Esophagus muscularis mucosa (tissue), 4 donors: Measurements from ENCODE around the gene LRMDA. TPM values are rescaled to one million over a fixed set of nuclear protein-coding genes. Genes with fewer than 3 reads are reported as not detected.

ENCODE experiments used
- DNase-seq: peaks from one replicate; pipeline ENCODE4 v3.0.0-alpha.2; 2017; ENCODE audit errors: extremely low spot score
- H3K27ac ChIP-seq, 4 donors: fragments of 200-600 bp; sonication (generic); replicated peaks in 1 of 4; 1 replicate in 3 of 4; 2 replicates in 1 of 4; pipeline ENCODE4 v1.5.1; 2016 to 2019; ENCODE audit warnings: mild to moderate bottlenecking in 1 of 4
- H3K27me3 ChIP-seq, 4 donors: fragments of 200-600 bp; sonication (generic); one replicate each; pipeline versions ENCODE4 v1.5.1 to v1.6.0; 2016 to 2019
- H3K36me3 ChIP-seq, 4 donors: fragments of 200-600 bp; sonication (generic); one replicate each; pipeline ENCODE4 v1.5.1; 2016 to 2019
- H3K4me1 ChIP-seq, 4 donors: fragments of 200-600 bp; sonication (generic); one replicate each; pipeline ENCODE4 v1.5.1; 2016 to 2019
- H3K4me3 ChIP-seq, 4 donors: fragments of 200-600 bp; sonication (generic); 1 replicate in 2 of 4; 2 replicates in 2 of 4; pipeline ENCODE4 v1.5.1; 2016 to 2019; ENCODE audit warnings: mild to moderate bottlenecking in 4 of 4, moderate library complexity in 1 of 4
- H3K9me3 ChIP-seq, 4 donors: fragments of 200-600 bp; sonication (generic); 1 replicate in 3 of 4; 2 replicates in 1 of 4; pipeline ENCODE4 v1.5.1; 2016 to 2019
- CTCF ChIP-seq, 3 experiments: fragments of 200-600 bp in 2 of 3; fragments of 450-650 bp in 1 of 3; sonication (generic) in 2 of 3; IDR thresholded peaks; one replicate each; pipeline ENCODE4 v1.5.1; 2017 to 2019; ENCODE audit warnings: antibody characterized with exemption in 3 of 3, mild to moderate bottlenecking in 2 of 3, moderate library complexity in 1 of 3
- EP300 ChIP-seq: sonication (generic); formaldehyde crosslinking; IDR thresholded peaks from one replicate; pipeline ENCODE4 v1.6.1; 2017; ENCODE audit warnings: antibody characterized with exemption
- POLR2A ChIP-seq: fragments of 450-650 bp; IDR thresholded peaks from one replicate; pipeline ENCODE4 v1.6.1; 2017; ENCODE audit warnings: antibody characterized with exemption, moderate library complexity, mild to moderate bottlenecking, low read depth
- POLR2AphosphoS5 ChIP-seq, 2 donors: sonication (generic); formaldehyde crosslinking; IDR thresholded peaks; one replicate each; pipeline ENCODE4 v1.6.1; 2017; ENCODE audit warnings: antibody characterized with exemption in 2 of 2
- whole genome bisulfite sequencing: methylation state at CpG from one replicate; pipeline ENCODE4 v1.1.5; 2018; 5-methylcytosine and 5-hydroxymethylcytosine counted together
- intact Hi-C: fragments of 100-400 bp; cut with DNase I; formaldehyde crosslinking; loops from one replicate; pipeline ENCODE4 v1.15.1; 2023
- total RNA-seq, 4 donors: library from RNA; depleted of rRNA; stranded (reverse); fragments of >200 nt; gene quantifications; one replicate each; pipeline versions ENCODE4 v1.1.0 to v1.2.1, GENCODE V29; 2016

LRMDA gene
- total RNA-seq, 4 donors from 2014 or later = 14.3 to 34.9 (median 26.5) TPM

- intact Hi-C loops = no loop called here
- Histone ChIP-seq H3K27ac (no peak overlapping the region), H3K4me3 (no peak overlapping the region), H3K4me1 (peaks cover 0 to 16% (median 11%) of the 10 kb centered on the region in 4 donors), H3K27me3 (no peaks in the 10 kb centered on the region), H3K36me3 (no peaks in the 10 kb centered on the region), H3K9me3 (no peaks in the 10 kb centered on the region)
- TF ChIP-seq POLR2AphosphoS5 (IDR thresholded peaks at IDR 0.05) (no peak), POLR2A (no peak), EP300 (no peak), CTCF (IDR thresholded peaks at IDR 0.05) (no peak)
- 47% methylated on average over 3 of the region's 3 CpGs for WGBS
- DNase-seq = no peak
Observed at GRCh38 chr10:76195654-76196390, 764.4 kb downstream of the LRMDA start.

- Histone ChIP-seq H3K27ac (no peak overlapping the region), H3K9me3 (no peaks in the 10 kb centered on the region), H3K4me3 (no peak overlapping the region), H3K4me1 (peaks cover 0 to 16% (median 11%) of the 10 kb centered on the region in 4 donors), H3K36me3 (no peaks in the 10 kb centered on the region), H3K27me3 (no peaks in the 10 kb centered on the region)
- no peak for TF ChIP-seq POLR2A
- no peak for TF ChIP-seq EP300
- TF ChIP-seq CTCF (IDR thresholded peaks at IDR 0.05) = no peak
- TF ChIP-seq POLR2AphosphoS5 (IDR thresholded peaks at IDR 0.05) = no peak
- 97% methylated on average over 4 of the region's 4 CpGs for WGBS
- no peak for DNase-seq
- intact Hi-C loops = no loop called here
Observed at GRCh38 chr10:76197293-76197692, 765.9 kb downstream of the LRMDA start.

- TF ChIP-seq POLR2A (no peak), EP300 (no peak), CTCF (IDR thresholded peaks at IDR 0.05) (no peak), POLR2AphosphoS5 (IDR thresholded peaks at IDR 0.05) (no peak)
- Histone ChIP-seq H3K27ac (no peak overlapping the region), H3K36me3 (no peaks in the 10 kb centered on the region), H3K9me3 (no peaks in the 10 kb centered on the region), H3K4me1 (peaks cover 0 to 10% (median 6%) of the 10 kb centered on the region in 4 donors), H3K27me3 (no peaks in the 10 kb centered on the region), H3K4me3 (no peak overlapping the region)
- intact Hi-C loops = no loop called here
- 73% methylated on average over 4 of the region's 4 CpGs for WGBS
- DNase-seq = no peak
Observed at GRCh38 chr10:76198287-76199035, 767.0 kb downstream of the LRMDA start.

- no peaks in the 10 kb centered on the region for H3K9me3 ChIP-seq
- no peak overlapping the region for H3K27ac ChIP-seq
- intact Hi-C loops = no loop called here
- no peaks in the 10 kb centered on the region for H3K4me1 ChIP-seq
- WGBS = 94% methylated on average over 4 of the region's 4 CpGs
- H3K27me3 ChIP-seq = no peaks in the 10 kb centered on the region
- no peak overlapping the region for H3K4me3 ChIP-seq
- TF ChIP-seq POLR2A = no peak
- TF ChIP-seq EP300 = no peak
- TF ChIP-seq CTCF (IDR thresholded peaks at IDR 0.05) = no peak
- no peak for TF ChIP-seq POLR2AphosphoS5 (IDR thresholded peaks at IDR 0.05)
- H3K36me3 ChIP-seq = no peaks in the 10 kb centered on the region
- DNase-seq = no peak
Observed at GRCh38 chr10:76201962-76202361, 770.5 kb downstream of the LRMDA start.
